ENCODE data around the gene FIS1. TPM values are rescaled to one million over a fixed set of nuclear protein-coding genes. Genes with fewer than 3 reads are reported as not detected.
"Not testable (repeated sequence)": the region's sequence is repeated elsewhere in the genome, so short reads cannot be mapped to it uniquely, and the experiment has no call there.

The FIS1 gene
- polyA plus RNA-seq, 3 donors, result 177 to 416 (median 341) TPM

GRCh38 chr7:101265622-101266516 is 21.0 kb upstream of the FIS1 start:
- 62 to 72% (median 72%) methylated on average over 17 of the region's 17 CpGs for WGBS, 3 donors
- no peak overlapping the region for H3K27ac ChIP-seq (ENCODE audit: low read depth, low read length)

GRCh38 chr7:101264102-101264706 is 19.3 kb upstream of the FIS1 start:
- WGBS, 3 donors, result 44 to 52% (median 49%) methylated on average over 6 of the region's 6 CpGs

GRCh38 chr7:101258243-101258731 is 13.4 kb upstream of the FIS1 start:
- no peak overlapping the region for H3K27ac ChIP-seq (ENCODE audit: low read depth, low read length)
- WGBS, 3 donors, result 62 to 72% (median 67%) methylated on average over 7 of the region's 7 CpGs

More at GRCh38 chr7:101264102-101264706, 19.3 kb upstream of the FIS1 start:
- H3K27ac ChIP-seq (ENCODE audit: low read depth, low read length), result not testable (repeated sequence)

GRCh38 chr7:101255796-101256195 is 10.9 kb upstream of the FIS1 start:
- H3K27ac ChIP-seq (ENCODE audit: low read depth, low read length), result no peak overlapping the region
- 72 to 84% (median 76%) methylated on average over 4 of the region's 4 CpGs for WGBS, 3 donors

- WGBS, 3 donors, result 89 to 93% (median 93%) methylated on average over 5 of the region's 5 CpGs
- H3K27ac ChIP-seq (ENCODE audit: low read depth, low read length), result not testable (repeated sequence)
Observed at GRCh38 chr7:101253199-101253598, 8.3 kb upstream of the FIS1 start.

- peak overlapping the region; percentile 64 for H3K27ac ChIP-seq (ENCODE audit: low read depth, low read length)
- WGBS, 3 donors, result 0 to 1% (median 1%) methylated on average over 55 of the region's 55 CpGs
Observed at GRCh38 chr7:101251871-101252659, 7.2 kb upstream of the FIS1 start.

- WGBS, 3 donors, result 91 to 93% (median 91%) methylated on average over 3 of the region's 3 CpGs
- no peak overlapping the region for H3K27ac ChIP-seq (ENCODE audit: low read depth, low read length)
Observed at GRCh38 chr7:101250324-101250723, 5.4 kb upstream of the FIS1 start.

- WGBS, 3 donors, result 95 to 99% (median 99%) methylated on average over 5 of the region's 5 CpGs
- H3K27ac ChIP-seq (ENCODE audit: low read depth, low read length), result no peak overlapping the region
Observed at GRCh38 chr7:101248276-101248675, 3.4 kb upstream of the FIS1 start.

- WGBS, 3 donors, result 24 to 34% (median 33%) methylated on average over 28 to 32 of the region's 32 CpGs
- peak overlapping the region; percentile 80 for H3K27ac ChIP-seq (ENCODE audit: low read depth, low read length)
Observed at GRCh38 chr7:101245147-101245668, 327 bp upstream of the FIS1 start.

- H3K27ac ChIP-seq (ENCODE audit: low read depth, low read length), result no peak overlapping the region
- WGBS, 3 donors, result 11 to 16% (median 16%) methylated on average over 28 of the region's 28 CpGs
Observed at GRCh38 chr7:101243646-101244374, 1.1 kb downstream of the FIS1 start.

GRCh38 chr7:101241443-101242349 is 3.2 kb downstream of the FIS1 start:
- H3K27ac ChIP-seq (ENCODE audit: low read depth, low read length), result no peak overlapping the region
- WGBS, 3 donors, result 47 to 85% (median 54%) methylated on average over 16 of the region's 16 CpGs

GRCh38 chr7:101241015-101241363 is 3.9 kb downstream of the FIS1 start:
- WGBS, 3 donors, result 50 to 82% (median 55%) methylated on average over 12 of the region's 12 CpGs
- no peak overlapping the region for H3K27ac ChIP-seq (ENCODE audit: low read depth, low read length)

- H3K27ac ChIP-seq (ENCODE audit: low read depth, low read length), result no peak overlapping the region
- WGBS, 3 donors, result 80 to 88% (median 83%) methylated on average over 32 of the region's 32 CpGs
Observed at GRCh38 chr7:101240226-101241014, 4.5 kb downstream of the FIS1 start.

- 89 to 92% (median 89%) methylated on average over 9 of the region's 9 CpGs for WGBS, 3 donors
- no peak overlapping the region for H3K27ac ChIP-seq (ENCODE audit: low read depth, low read length)
Observed at GRCh38 chr7:101239951-101240220, 5.0 kb downstream of the FIS1 start.

- 45 to 71% (median 48%) methylated on average over 27 of the region's 27 CpGs for WGBS, 3 donors
- H3K27ac ChIP-seq (ENCODE audit: low read depth, low read length), result no peak overlapping the region
Observed at GRCh38 chr7:101239191-101239950, 5.5 kb downstream of the FIS1 start.

Measured in adipose tissue (tissue), 3 donors.